ENCODE data around the gene KCNK5. TPM values are rescaled to one million over a fixed set of nuclear protein-coding genes. Genes with fewer than 3 reads are reported as not detected.

Gene KCNK5, protein sequence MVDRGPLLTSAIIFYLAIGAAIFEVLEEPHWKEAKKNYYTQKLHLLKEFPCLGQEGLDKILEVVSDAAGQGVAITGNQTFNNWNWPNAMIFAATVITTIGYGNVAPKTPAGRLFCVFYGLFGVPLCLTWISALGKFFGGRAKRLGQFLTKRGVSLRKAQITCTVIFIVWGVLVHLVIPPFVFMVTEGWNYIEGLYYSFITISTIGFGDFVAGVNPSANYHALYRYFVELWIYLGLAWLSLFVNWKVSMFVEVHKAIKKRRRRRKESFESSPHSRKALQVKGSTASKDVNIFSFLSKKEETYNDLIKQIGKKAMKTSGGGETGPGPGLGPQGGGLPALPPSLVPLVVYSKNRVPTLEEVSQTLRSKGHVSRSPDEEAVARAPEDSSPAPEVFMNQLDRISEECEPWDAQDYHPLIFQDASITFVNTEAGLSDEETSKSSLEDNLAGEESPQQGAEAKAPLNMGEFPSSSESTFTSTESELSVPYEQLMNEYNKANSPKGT
- polyA plus RNA-seq (ENCODE audit: insufficient read length in 4 of 4): 10 to 100 TPM in 2 of 4 donors, 1 to 10 TPM in 1, under 1 TPM in 1; 0.82 to 14.0 (median 10.0) TPM

DNA sequence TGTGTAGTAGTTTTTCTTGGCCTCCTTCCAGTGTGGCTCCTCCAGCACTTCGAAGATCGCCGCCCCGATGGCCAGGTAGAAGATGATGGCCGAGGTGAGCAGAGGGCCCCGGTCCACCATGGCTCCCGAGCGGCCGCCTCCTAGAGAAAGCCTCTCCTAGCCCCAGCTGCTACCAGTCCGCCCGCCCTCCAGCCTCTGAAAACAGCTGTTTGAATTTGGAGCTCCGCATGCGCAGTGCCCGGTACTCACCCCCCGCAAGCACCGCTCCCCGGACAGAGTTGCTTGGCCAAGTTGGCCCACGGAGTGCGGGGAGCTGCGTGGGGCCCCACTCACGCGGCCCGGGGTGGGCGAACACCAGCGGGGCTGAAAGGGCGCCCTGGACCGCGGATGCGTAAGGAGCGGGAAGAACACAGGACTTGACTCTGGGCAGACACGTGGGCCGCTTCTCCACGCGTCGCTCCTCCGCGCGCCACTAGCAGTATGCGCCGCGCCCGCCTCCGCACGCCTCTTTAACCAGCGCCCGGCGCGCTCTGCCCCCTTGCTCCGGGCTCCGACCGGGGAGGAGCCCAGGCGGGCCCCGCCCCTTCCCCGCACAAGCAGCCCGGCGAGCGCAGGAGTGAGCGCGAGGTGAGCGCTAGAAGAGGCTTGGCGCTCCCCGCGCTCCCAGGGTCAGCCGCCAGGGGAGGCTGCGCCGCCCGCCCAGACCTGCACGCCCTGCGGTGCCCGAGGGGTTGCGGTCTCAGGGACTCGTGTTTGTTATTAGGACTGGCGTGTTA, at the start of gene KCNK5:
KCNK5 (minus strand) TSS at position 484 of the 776 bp plus-strand sequence; CDS start at position 120, 364 bp downstream.
- peak in 2 of 4 donors; percentile 68 to 70 for DNase-seq (ENCODE audit: low read depth in 4 of 4, low spot score in 3 of 4)

DNA sequence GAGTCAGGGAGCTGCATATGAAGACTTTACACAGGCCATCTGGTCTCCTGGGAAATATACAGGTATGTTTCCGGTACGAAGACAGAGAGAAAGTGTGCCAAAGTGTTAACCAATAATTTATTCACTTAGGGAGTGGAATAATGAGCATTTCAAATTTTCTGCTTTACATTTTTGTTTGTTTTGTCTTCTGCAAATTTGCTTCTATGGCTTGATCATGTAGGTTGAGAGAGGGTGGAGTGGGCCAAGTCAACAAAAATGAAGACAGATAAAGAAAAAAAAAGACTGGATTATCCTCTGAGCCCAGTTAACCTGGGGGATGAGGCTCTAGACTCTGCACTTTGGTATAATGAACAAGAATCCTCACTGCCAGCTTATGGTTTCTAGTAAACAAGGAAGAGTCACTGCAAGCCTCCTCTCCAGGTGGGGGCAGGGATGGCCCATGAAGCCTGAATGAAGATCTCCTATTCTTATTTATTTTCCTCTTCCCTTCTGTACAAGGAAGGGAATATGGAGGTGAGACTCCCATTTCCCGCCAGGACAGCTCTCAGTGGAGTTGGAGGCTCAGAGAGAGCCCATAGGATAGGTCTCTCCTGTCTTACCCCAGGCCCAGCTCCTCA, 47.2 kb upstream of the KCNK5 start:
- DNase-seq (ENCODE audit: low read depth in 4 of 4, low spot score in 3 of 4): no peak

DNA sequence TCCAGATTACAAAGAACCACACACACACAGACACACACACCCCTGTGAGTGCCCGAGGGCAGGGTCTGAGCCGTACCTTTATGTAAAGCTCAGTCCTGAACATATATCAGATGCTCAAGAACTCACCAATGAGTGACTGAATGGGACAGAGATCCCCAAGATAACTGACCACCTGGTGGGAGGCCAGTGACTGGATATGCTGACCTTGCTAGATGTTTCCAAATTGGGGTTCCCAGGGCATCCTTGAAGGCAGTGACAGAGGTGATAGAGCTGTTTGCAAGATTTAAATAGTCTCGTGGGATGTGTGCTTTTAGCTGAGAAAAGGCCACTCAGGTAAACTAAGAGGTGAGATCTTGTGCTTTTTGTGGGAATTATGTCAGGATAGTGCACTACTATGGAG, 45.6 kb upstream of the KCNK5 start:
- DNase-seq (ENCODE audit: low read depth in 4 of 4, low spot score in 3 of 4): no peak

DNA sequence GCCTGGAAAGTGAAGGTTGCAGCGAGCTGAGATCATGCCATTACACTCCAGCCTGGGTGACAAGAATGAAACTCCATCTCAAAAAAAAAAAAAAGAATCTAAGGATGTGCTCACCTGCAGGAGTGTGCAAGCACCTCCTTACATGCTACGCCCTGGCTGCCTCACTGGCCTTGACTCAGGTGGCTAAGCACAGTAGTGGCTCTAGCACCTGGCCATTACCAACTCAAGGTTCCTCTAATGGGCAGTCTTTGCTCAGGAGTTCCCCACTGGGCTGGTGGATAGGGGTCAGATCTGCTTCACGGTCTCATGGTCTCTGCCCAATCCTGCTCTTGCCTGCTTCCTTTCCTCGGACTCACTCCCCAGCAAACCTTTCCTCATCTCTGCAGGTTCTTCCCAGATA, 45.2 kb upstream of the KCNK5 start:
- DNase-seq (ENCODE audit: low read depth in 4 of 4, low spot score in 3 of 4): no peak

DNA sequence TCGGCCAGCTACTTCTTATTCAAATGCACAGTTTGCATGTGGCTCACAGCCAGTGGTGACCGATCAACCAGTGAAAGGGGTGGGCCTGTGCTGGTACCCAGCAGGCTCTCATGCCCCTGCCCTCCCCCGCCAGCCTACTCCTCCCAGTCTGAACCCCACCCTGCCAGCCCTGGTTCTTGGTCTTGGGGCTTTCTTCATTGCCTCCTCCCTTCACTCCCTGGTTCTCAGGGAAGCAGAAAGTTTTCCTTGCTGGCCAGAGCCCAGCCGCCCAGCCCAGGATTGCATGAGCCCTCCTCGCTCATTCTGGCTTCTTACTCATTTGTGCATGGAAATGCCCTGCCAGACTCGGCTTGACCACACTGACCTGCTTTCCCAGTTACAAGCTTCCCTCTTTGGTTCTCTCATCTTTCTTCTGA, 44.1 kb upstream of the KCNK5 start:
- no peak for DNase-seq (ENCODE audit: low read depth in 4 of 4, low spot score in 3 of 4)

DNA sequence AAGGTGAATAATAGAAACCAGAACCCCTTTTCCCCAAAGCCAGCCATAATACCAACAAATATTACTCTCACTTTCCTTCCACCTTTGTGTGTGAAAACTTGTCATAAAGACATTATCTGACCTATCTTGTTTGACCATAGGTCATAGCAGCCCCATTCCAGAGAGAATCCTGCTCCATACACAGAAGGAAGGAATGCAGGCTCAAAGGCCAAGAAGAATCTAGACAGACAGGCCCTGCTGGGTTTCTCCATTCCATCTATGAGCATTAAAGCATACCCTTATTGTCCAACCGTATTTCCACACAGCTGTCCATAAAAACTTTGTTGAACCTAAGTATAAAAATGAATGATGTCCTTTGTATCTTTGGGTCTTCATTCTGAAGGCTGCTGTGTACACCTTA, 40.7 kb upstream of the KCNK5 start:
- no peak for DNase-seq (ENCODE audit: low read depth in 4 of 4, low spot score in 3 of 4)

DNA sequence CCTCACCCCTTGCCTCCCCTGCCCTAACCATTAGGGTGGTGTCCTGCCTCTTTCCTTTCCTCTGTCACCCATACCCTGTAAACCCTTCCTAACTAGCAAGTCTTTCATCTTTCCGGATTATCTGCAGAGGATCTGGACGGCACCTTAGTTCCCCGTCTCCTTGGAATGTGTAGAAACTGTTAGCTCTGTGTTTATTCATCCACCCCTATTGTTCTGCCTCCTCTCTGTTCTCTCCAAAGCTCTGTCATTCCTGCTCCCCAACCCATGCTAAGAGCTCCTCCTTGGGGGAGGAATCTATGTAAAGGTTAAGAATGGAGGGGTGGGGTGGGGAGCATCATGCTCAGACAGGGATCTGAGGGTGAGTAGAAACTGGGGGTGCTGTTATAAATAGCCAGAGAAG, 39.4 kb upstream of the KCNK5 start:
- no peak for DNase-seq (ENCODE audit: low read depth in 4 of 4, low spot score in 3 of 4)

DNA sequence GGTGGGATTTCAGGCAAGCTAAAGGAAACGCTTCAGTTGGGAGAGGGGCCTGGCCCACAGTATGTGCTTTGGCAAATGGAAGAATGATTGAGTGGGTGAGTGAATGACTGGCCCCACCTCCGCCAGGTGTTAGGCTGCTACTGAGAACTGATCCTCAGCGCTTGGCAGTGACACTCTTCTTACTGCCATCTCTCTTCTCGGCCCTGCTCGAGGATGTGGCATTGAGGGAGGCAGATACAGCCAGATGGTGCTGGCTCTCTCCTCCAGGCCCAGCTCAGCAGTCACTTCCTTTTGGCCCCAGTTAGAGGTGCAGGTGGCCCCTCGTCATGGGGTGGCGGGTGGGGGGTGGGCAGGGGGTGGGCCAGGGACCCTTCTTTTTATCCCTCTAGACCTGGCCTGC, 38.9 kb upstream of the KCNK5 start:
- no peak for DNase-seq (ENCODE audit: low read depth in 4 of 4, low spot score in 3 of 4)

DNA sequence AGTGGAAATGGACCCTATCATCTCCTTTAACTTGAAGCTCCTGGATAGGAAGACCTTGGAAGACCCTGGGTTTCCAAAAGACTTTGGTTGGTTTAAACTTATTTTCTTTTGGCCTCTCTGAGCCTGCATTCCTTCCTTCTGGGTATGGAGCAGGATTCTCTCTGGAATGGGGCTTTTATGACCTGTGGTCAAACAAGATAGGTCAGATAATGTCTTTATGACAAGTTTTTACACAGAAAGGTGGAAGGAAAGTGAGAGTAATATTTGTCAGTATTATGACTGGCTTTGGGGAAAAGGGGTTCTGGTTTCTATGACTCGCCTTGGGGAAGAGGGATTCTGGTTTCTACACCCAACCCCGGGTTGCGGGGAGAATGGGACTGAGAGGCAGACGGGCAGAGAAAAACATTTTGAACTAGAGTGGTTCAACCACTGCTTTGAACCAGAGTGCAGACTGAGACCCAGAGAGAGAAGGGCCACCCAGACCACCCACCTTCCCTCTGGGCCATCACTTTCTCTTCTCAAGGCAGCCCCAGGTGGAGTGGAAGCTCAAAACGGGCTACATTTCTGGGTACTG, 37.6 kb upstream of the KCNK5 start:
- DNase-seq (ENCODE audit: low read depth in 4 of 4, low spot score in 3 of 4): no peak

DNA sequence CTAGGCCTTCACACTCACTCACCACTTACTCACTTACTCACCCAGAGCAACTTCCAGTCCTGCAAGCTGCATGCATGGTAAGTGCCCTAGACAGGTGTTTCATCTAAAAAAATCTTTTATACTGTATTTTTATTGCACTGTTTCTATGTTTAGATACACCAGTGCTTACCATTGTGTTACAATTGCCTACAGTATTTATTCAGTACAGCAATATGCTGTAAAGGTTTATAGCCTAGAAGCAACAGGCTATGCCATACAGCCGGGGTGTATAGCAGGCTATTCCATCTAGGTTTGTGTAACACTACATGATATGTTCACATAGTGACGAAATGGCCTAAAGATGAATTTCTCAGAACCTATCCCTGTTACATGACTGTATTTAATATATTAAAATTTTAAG, 37.1 kb upstream of the KCNK5 start:
- no peak for DNase-seq (ENCODE audit: low read depth in 4 of 4, low spot score in 3 of 4)

DNA sequence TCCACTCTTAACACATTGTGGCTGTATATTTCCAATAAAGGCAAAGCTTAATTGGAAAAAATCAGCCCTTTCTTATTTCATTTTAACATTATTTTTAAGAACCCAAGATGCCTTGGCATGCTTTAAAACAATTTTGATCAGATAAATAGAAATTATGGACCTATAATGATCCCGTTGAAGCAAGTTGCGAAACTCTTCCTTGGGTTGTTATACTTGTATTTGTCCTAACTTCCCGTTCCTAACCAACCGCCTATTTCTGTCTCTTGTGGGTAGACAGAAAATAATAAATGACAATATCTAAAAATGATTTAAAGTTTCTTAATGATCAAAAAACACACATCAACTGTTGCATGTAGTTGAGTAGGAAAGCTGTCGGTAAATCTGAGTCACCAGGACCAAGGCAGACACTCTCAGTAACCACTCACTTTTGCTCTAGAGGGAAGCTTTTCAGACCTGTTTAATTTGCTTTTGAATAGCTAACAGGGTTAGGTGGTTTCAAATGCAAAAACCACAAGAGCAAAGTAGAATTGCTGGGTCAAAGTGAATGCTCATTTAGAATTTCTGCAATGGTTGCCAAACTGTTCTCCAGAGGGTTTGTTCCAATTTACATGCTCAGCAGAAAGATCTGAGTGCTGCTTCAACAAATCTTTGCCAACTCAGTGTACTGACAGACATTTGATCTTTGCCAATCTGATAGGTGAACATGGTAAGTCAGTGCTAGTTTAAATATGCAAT, 34.2 kb upstream of the KCNK5 start:
- DNase-seq (ENCODE audit: low read depth in 4 of 4, low spot score in 3 of 4): no peak

DNA sequence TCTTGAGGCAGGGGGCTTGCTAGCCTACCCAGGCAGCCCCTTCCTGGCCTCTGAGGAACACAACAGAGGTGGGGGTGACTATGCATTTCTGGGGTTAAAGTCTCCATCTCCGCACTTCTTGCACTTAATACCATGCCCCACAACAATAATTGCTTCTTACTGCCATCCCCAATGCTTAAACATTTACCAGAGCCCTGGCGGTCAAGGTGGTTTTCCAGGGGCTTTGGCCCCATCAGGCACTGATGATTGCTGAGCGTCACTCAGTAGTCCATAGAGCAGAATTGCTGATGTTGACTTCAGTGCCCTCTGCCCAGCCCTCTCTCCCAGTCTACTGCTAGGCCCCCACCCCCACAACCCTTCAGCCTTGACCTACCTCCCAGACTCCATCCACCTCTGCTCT, 32.5 kb upstream of the KCNK5 start:
- no peak for DNase-seq (ENCODE audit: low read depth in 4 of 4, low spot score in 3 of 4)

DNA sequence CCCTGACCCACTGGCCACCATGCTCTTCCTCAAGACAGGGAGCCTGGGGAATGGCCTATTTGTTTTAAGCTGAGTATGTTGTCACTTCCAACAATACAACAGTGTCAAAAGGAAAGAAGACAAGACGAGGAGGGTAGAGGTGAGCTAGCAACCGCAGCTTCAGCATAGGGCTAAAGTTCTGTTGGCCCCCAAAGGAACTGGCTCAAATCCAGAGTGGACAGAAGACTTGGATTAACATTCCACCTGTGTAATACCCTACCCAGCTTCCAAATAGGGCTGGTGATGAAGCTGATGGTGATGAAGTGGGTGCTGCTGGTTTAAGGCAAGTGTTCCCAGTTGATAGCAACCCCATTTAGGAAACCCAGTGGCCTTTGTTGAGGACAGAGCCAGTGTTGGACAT, 31.7 kb upstream of the KCNK5 start:
- DNase-seq (ENCODE audit: low read depth in 4 of 4, low spot score in 3 of 4): no peak

DNA sequence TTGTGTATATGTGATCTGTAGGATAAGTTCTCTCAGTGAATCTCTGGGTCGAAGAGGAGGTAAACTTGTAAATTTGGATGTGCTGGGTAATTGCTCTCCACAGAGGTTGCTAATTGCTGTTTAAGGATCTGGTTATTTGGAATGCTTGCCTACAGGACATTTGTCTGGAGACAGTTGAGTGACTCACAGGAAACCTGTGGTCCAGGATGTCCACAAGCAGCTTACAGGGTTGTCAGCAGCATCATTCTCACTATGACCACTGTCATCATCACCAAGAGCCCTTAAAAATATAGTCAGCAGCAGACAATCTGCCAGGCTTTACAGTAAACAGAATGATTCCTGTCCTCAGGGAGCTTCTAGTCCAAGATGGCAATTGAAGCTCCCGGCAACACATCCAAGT, 31.2 kb upstream of the KCNK5 start:
- no peak for DNase-seq (ENCODE audit: low read depth in 4 of 4, low spot score in 3 of 4)

DNA sequence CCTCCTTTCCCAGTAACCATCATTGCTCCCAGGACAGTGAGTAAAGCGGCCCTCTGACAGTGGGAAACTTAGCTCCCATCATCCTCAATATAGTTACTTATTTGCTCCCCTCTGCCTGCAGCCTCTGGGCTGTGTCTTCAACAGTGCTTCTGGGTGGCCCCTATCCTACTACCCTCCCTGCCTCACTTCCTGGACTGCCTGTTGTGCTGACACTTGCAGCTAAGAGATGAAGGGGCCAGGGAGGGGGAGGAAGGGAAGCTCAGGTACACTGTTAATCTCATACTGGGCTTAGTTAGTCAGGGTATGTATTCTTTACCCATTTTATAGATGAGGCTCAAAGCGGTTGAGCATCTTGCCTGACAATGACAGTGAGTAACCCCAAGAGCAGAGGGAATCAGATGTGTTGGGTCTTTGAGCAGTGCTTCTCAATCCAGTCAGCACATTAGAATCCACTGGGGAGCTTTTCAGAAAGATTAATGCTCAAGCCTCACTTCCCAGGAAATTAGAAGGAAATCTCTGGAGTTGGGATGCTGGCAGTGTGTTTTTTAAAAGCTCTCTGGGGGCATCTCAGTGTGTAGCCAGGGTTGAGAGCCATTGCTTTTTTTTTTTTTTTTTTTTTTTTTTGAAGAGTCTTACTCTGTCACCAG, 27.1 kb upstream of the KCNK5 start:
- no peak for DNase-seq (ENCODE audit: low read depth in 4 of 4, low spot score in 3 of 4)

DNA sequence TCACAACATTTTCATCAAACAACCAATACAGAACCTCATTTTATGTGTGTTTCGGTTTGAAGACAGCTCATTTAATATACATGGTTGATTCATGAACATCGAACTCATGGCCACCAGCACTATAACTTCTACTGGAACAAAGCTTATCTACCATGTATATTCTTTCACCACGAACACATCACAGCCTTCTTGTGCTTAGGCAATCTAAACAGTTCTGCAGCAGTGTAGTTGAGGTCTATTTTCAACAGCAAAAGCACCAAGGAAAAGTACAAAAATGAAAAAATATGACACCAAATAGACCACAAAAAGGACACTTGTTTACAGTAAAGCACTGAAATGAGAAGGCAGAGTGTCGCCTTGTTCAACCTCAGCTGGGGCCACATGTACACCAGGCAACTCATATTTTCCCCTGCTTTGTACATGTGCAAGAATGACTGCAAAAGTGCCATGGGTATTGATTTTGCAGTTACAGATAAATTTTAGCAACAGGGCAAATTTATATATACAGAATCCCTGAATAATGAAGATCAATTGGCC, 25.8 kb upstream of the KCNK5 start:
- DNase-seq (ENCODE audit: low read depth in 4 of 4, low spot score in 3 of 4): no peak

DNA sequence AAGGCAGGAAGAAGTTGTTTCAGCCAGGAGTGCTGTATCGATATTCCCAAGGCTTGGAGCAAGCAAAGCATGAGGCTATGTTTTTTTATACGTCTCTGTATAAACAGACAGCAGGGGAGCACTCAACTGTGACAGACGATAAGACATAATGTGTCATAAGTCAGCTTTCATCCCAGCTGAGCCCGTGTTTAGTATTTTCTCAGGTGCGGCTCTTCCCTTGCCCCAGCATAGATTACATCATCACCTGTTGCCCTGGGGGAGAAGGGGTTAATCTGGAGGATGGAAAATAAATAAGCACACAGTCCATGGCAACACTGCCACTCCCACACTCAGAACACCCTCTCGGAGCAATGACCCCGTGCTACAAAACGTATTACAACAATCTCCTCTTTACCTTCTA, 22.1 kb upstream of the KCNK5 start:
- no peak for DNase-seq (ENCODE audit: low read depth in 4 of 4, low spot score in 3 of 4)

DNA sequence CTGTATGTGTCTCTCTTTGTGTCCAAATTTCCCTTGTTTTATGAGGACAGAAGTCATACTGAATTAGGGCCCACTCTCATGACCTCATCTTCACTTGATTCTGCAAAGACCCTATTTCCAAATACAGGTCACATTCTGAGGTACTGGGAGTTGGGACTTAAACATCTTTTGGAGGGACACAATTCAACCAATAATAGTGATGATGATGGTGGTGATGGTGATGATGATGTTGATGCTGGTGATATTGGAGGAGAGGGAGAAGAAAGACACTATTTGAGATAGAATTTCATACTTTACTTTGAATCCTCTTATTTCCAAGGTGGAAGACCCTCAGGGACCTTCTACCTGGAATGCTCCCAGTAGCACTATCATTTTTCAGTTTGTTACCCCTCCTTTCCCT, 21.2 kb upstream of the KCNK5 start:
- DNase-seq (ENCODE audit: low read depth in 4 of 4, low spot score in 3 of 4): no peak

DNA sequence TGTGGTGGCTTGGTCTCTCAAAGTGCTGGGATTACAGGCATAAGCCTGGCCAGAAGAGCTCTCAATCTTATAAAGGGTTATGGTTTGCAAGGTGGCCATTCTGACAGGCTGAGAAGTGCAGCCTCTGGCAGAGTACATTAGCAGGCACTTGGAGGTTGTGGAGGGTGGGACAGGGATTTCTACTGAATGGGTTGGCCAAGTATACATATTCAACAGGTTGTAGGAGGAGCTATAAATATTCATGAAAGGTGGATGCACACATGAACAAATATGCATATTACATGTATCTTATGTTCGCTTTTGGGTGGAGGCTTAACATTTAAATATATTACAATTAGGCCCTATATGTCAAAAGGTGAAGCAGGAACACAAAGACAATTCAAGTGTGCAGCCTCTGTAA, 20.0 kb upstream of the KCNK5 start:
- no peak for DNase-seq (ENCODE audit: low read depth in 4 of 4, low spot score in 3 of 4)
